Body of pancreas (tissue), 4 donors: Measurements from ENCODE around the gene TOR2A.

Source experiments
- POLR2A ChIP-seq, 3 donors: fragments of 450-650 bp; IDR thresholded peaks; one replicate each; pipeline ENCODE4 v1.6.1; 2016; ENCODE audit warnings: antibody characterized with exemption in 3 of 3, mild to moderate bottlenecking in 2 of 3
- TF ChIP-seq, protein P1 (sequence below), 7 experiments: fragments of 450-650 bp in 4 of 7; fragments of 200-600 bp in 3 of 7; sonication (generic) in 3 of 7; IDR thresholded peaks; one replicate each; pipeline ENCODE4 v1.5.1; 2016 to 2019; ENCODE audit warnings: antibody characterized with exemption in 7 of 7

DNA sequence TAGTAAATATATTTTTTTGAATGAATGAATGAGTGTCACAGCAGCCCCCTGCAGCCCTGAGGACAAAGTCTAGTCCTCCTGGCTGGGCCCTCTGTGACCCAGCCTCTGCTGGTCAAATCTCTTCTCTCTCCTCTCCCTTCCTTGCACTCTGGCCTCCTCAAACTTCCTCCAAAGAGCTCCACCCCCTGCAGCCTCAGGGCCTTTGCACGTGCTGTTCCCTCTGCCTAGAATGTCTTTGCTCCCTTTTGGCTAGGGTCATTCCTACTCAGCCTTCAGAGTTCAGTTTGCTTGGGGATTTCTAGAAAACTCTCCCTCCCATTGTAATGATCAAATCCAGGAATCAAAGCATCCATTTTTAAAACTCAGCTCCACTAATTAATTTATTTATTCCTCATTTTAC is 30.3 kb upstream of the TOR2A start:
- TF ChIP-seq, protein P1, sequence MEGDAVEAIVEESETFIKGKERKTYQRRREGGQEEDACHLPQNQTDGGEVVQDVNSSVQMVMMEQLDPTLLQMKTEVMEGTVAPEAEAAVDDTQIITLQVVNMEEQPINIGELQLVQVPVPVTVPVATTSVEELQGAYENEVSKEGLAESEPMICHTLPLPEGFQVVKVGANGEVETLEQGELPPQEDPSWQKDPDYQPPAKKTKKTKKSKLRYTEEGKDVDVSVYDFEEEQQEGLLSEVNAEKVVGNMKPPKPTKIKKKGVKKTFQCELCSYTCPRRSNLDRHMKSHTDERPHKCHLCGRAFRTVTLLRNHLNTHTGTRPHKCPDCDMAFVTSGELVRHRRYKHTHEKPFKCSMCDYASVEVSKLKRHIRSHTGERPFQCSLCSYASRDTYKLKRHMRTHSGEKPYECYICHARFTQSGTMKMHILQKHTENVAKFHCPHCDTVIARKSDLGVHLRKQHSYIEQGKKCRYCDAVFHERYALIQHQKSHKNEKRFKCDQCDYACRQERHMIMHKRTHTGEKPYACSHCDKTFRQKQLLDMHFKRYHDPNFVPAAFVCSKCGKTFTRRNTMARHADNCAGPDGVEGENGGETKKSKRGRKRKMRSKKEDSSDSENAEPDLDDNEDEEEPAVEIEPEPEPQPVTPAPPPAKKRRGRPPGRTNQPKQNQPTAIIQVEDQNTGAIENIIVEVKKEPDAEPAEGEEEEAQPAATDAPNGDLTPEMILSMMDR (IDR thresholded peaks at IDR 0.05), result no peak
- no peak for TF ChIP-seq POLR2A (IDR thresholded peaks at IDR 0.05)
